A549 (cell line): ENCODE results near the gene COMMD10. TPM values are rescaled to one million over a fixed set of nuclear protein-coding genes. Genes with fewer than 3 reads are reported as not detected.

Experiments
- ATAC-seq, 2 experiments: fragments of 200-7000 bp in 1 of 2; fragments of >200 bp in 1 of 2; cut with Nextera tagmentation in 1 of 2; cut with Tn5 transposase in 1 of 2; 3 replicates each; pipeline versions ENCODE4 v1.8.0 to v1.9.1; 2018 to 2020; ENCODE audit warnings: mild to moderate bottlenecking in 1 of 2, moderate library complexity in 1 of 2
- CTCF ChIA-PET: fragments of 300-600 bp; sonication (Branson Sonifier 250); formaldehyde crosslinking; extraction: SDS; loops from one replicate; lab custom pipeline; 2021; ENCODE audit warnings: antibody characterized with exemption, inconsistent platforms; lab: Yijun Ruan, JAX
- POLR2A ChIA-PET: fragments of 350-600 bp; formaldehyde crosslinking; extraction: SDS; loops from one replicate; lab custom pipeline; 2021; ENCODE audit warnings: antibody characterized with exemption, inconsistent platforms; lab: Yijun Ruan, JAX
- DNase-seq, 2 experiments: peaks; one replicate each; pipeline versions ENCODE4 v3.0.0 to v3.0.0-alpha.2; 2011 to 2016; ENCODE audit warnings: low read depth in 1 of 2, low spot score in 1 of 2
- FAIRE-seq: peaks from 2 replicates; lab custom pipeline; 2011; peaks lifted over from hg19 to GRCh38; lab: Jason Lieb, UNC
- H3K27ac ChIP-seq, 2 experiments: fragments of >200 bp; sonication (Bioruptor Twin); formaldehyde crosslinking; 3 replicates each; pipeline ENCODE4 v1.5.1; 2016 to 2017
- H3K4me1 ChIP-seq: fragments of >200 bp; sonication (Bioruptor Twin); formaldehyde crosslinking; 3 replicates; pipeline ENCODE4 v1.6.1; 2016
- H3K4me2 ChIP-seq: fragments of >200 bp; sonication (Bioruptor Twin); formaldehyde crosslinking; 3 replicates; pipeline ENCODE4 v1.6.1; 2016
- H3K4me3 ChIP-seq: fragments of >200 bp; sonication (Bioruptor Twin); formaldehyde crosslinking; 3 replicates; pipeline ENCODE4 v1.5.1; 2016
- H3K9me3 ChIP-seq: fragments of >200 bp; sonication (Bioruptor Twin); formaldehyde crosslinking; 3 replicates; pipeline ENCODE4 v1.6.1; 2016
- BHLHE40 ChIP-seq: IDR thresholded peaks from 2 replicates; pipeline ENCODE4 v1.6.1; 2012; ENCODE audit warnings: low read depth, low read length, inconsistent platforms
- CBX8 ChIP-seq: fragments of 200-600 bp; sonication (generic); IDR thresholded peaks from 2 replicates; pipeline ENCODE4 v1.6.1; 2016
- CTCF ChIP-seq: fragments of >200 bp; sonication (Bioruptor Twin); formaldehyde crosslinking; IDR thresholded peaks from 3 replicates; pipeline ENCODE4 v1.5.1; 2016
- E2F6 ChIP-seq: IDR thresholded peaks from 2 replicates; pipeline ENCODE4 v1.6.1; 2012; ENCODE audit warnings: low read depth, borderline replicate concordance
- ELK1 ChIP-seq: fragments of 150-350 bp; IDR thresholded peaks from 2 replicates; pipeline ENCODE4 v1.6.1; 2014; ENCODE audit warnings: low read depth, mild to moderate bottlenecking, low read length
- ESRRA ChIP-seq: fragments of 150-350 bp; IDR thresholded peaks from 2 replicates; pipeline ENCODE4 v1.6.1; 2014; ENCODE audit warnings: mild to moderate bottlenecking, low read length, borderline replicate concordance
- HES2 ChIP-seq: fragments of >200 bp; sonication (Bioruptor Twin); formaldehyde crosslinking; IDR thresholded peaks from 2 replicates; pipeline ENCODE4 v1.6.1; 2016
- HEYL ChIP-seq: fragments of 250-450 bp; sonication (Bioruptor Pico); IDR thresholded peaks from 2 replicates; pipeline ENCODE4 v1.8.0; 2021; ENCODE audit warnings: mild to moderate bottlenecking, moderate library complexity
- HMGXB4 ChIP-seq: fragments of 250-450 bp; sonication (Bioruptor Pico); IDR thresholded peaks from 2 replicates; pipeline ENCODE4 v1.5.0; 2021; ENCODE audit warnings: mild to moderate bottlenecking, moderate library complexity, borderline replicate concordance
- HOXB5 ChIP-seq: fragments of 250-450 bp; sonication (Bioruptor Pico); IDR thresholded peaks from 2 replicates; pipeline ENCODE4 v1.5.0; 2020; ENCODE audit warnings: mild to moderate bottlenecking, moderate library complexity
- JUN ChIP-seq, 2 experiments: fragments of >200 bp; sonication (Bioruptor Twin); formaldehyde crosslinking; IDR thresholded peaks; 2 replicates in 1 of 2; 3 replicates in 1 of 2; pipeline ENCODE4 v1.6.1; 2016 to 2017
- JUNB ChIP-seq: fragments of >200 bp; sonication (Bioruptor Twin); formaldehyde crosslinking; IDR thresholded peaks from 2 replicates; pipeline ENCODE4 v1.6.1; 2016
- KDM1A ChIP-seq: fragments of 200-600 bp; sonication (generic); IDR thresholded peaks from 2 replicates; pipeline ENCODE4 v1.6.1; 2016; ENCODE audit warnings: low read depth, mild to moderate bottlenecking
- KDM5A ChIP-seq: fragments of 200-600 bp; sonication (generic); IDR thresholded peaks from 2 replicates; pipeline ENCODE4 v1.6.1; 2016; ENCODE audit warnings: antibody characterized with exemption, mild to moderate bottlenecking
- MAFK ChIP-seq: fragments of 450-650 bp; IDR thresholded peaks from 2 replicates; pipeline ENCODE4 v1.6.1; 2014; ENCODE audit not compliant: partially characterized antibody
- MAZ ChIP-seq: fragments of 150-350 bp; IDR thresholded peaks from 2 replicates; pipeline ENCODE4 v1.6.1; 2014; ENCODE audit warnings: antibody characterized with exemption, low read depth, low read length, borderline replicate concordance
- PBX3 ChIP-seq: IDR thresholded peaks from 2 replicates; pipeline ENCODE4 v1.6.1; 2012
- PHF8 ChIP-seq: fragments of 200-600 bp; sonication (generic); IDR thresholded peaks from 2 replicates; pipeline ENCODE4 v1.6.1; 2016; ENCODE audit warnings: low read depth, mild to moderate bottlenecking, antibody characterized with exemption, moderate library complexity, borderline replicate concordance
- POLR2AphosphoS2 ChIP-seq: conservative IDR thresholded peaks from 2 replicates; pipeline ENCODE4 v1.6.1; 2012; ENCODE audit warnings: low read length, improper control_type of control experiment, inconsistent platforms
- REST ChIP-seq: fragments of 200-600 bp; sonication (generic); IDR thresholded peaks from 2 replicates; pipeline ENCODE4 v1.6.1; 2016; ENCODE audit warnings: antibody characterized with exemption, mild to moderate bottlenecking, moderate library complexity
- SMC3 ChIP-seq: fragments of >200 bp; sonication (Bioruptor Twin); formaldehyde crosslinking; IDR thresholded peaks from 3 replicates; pipeline ENCODE4 v1.6.1; 2018; ENCODE audit warnings: inconsistent platforms
- SREBF2 ChIP-seq: fragments of 450-650 bp; IDR thresholded peaks from 2 replicates; pipeline ENCODE4 v1.6.1; 2014; ENCODE audit warnings: mild to moderate bottlenecking, moderate library complexity
- TFCP2L1 ChIP-seq: fragments of 250-450 bp; sonication (Bioruptor Pico); IDR thresholded peaks from 2 replicates; pipeline ENCODE4 v1.5.0; 2021; ENCODE audit warnings: mild to moderate bottlenecking
- TP53 ChIP-seq: fragments of 250-450 bp; sonication (Bioruptor Pico); IDR thresholded peaks from 2 replicates; pipeline ENCODE4 v1.5.0; 2021; ENCODE audit warnings: mild to moderate bottlenecking, moderate library complexity
- USF2 ChIP-seq: fragments of 450-650 bp; IDR thresholded peaks from 2 replicates; pipeline ENCODE4 v1.6.1; 2014; ENCODE audit warnings: antibody characterized with exemption
- WGBS: methylation state at CpG from one replicate; pipeline ENCODE4 v1.1.6; 2017; ENCODE audit errors: missing lambda C conversion rate; 5-methylcytosine and 5-hydroxymethylcytosine counted together
- polyA plus RNA-seq, 4 experiments: library from polyadenylated mRNA; depleted of rRNA in 3 of 4; stranded (reverse); fragments of >200 nt; fragmentation: RNase III in 1 of 4; extraction: RNeasy Plus Mini Kit Qiagen cat#74134 plus additional on column Dnase treatment in 1 of 4; gene quantifications; 2 replicates in 3 of 4; 3 replicates in 1 of 4; pipeline ENCODE4 v1.2.3, GENCODE V29; 2011 to 2017

COMMD10 gene
- polyA plus RNA-seq, 2 of the 4 experiments (the other 2 are of a cell fraction) = 40.2 to 63.9 TPM

- no peak overlapping the region for H3K4me3 ChIP-seq
- ATAC-seq (no peak), DNase-seq (no peak), FAIRE-seq (no peak)
- H3K27ac ChIP-seq = no peak overlapping the region
- POLR2A ChIA-PET = interaction anchor here (0.6 kb wide), 1 partner anchor 120 kb away, joined by 3 read pairs; no protein-coding TSS in a partner anchor
- CTCF ChIA-PET = no interaction called here
- no peaks in the 10 kb centered on the region for H3K4me1 ChIP-seq
- no peak overlapping the region for H3K4me2 ChIP-seq
- TF ChIP-seq HOXB5 (no peak), KDM1A (no peak), KDM5A (no peak), REST (no peak), POLR2AphosphoS2 (no peak), MAZ (no peak), BHLHE40 (no peak), USF2 (no peak), HMGXB4 (no peak), MAFK (no peak), PHF8 (no peak), TP53 (CRISPR knock-in tag) (no peak), HEYL (no peak)
- TF ChIP-seq, all 56 proteins: peak for 0
- H3K9me3 ChIP-seq = no peaks in the 10 kb centered on the region
Measured at GRCh38 chr5:116225281-116225922, 140.6 kb downstream of the COMMD10 start.

GRCh38 chr5:116229131-116229689, 144.4 kb downstream of the COMMD10 start:
- Histone ChIP-seq H3K4me3 (no peak overlapping the region), H3K9me3 (no peaks in the 10 kb centered on the region), H3K27ac (no peak overlapping the region), H3K4me2 (no peak overlapping the region), H3K4me1 (no peaks in the 10 kb centered on the region)
- no peak for ATAC-seq
- WGBS = 38% methylated on average over 3 of the region's 3 CpGs
- no peak for FAIRE-seq
- ChIA-PET POLR2A (no interaction called here), CTCF (no interaction called here)
- no peak for DNase-seq
- TF ChIP-seq HES2 = no peak
- no peak for TF ChIP-seq USF2
- TF ChIP-seq SMC3 = no peak
- no peak for TF ChIP-seq TFCP2L1 (CRISPR knock-in tag)
- no peak for TF ChIP-seq PBX3
- no peak for TF ChIP-seq E2F6
- TF ChIP-seq JUN (IDR thresholded peaks at IDR 0.05) = no peak
- TF ChIP-seq ELK1 = no peak
- no peak for TF ChIP-seq CTCF
- TF ChIP-seq SREBF2 = no peak
- TF ChIP-seq CBX8 = no peak
- no peak for TF ChIP-seq ESRRA
- TF ChIP-seq JUNB = no peak
